Stimulated activated CD4-positive, alpha-beta T cell treated with anti-CD3 and anti-CD28 coated beads, TNF-alpha, amount 100 ng/mL, for 1 hour (primary cell): Measurements from ENCODE around the gene FAM20C.
"Not testable (repeated sequence)": the region's sequence is repeated elsewhere in the genome, so short reads cannot be mapped to it uniquely, and the experiment has no call there.

ENCODE experiments used
- DNase-seq, 3 donors: peaks; one replicate each; pipeline ENCODE4 v3.0.0-alpha.2; 2020; ENCODE audit warnings: low read depth in 3 of 3, low spot score in 1 of 3

Gene FAM20C

DNA sequence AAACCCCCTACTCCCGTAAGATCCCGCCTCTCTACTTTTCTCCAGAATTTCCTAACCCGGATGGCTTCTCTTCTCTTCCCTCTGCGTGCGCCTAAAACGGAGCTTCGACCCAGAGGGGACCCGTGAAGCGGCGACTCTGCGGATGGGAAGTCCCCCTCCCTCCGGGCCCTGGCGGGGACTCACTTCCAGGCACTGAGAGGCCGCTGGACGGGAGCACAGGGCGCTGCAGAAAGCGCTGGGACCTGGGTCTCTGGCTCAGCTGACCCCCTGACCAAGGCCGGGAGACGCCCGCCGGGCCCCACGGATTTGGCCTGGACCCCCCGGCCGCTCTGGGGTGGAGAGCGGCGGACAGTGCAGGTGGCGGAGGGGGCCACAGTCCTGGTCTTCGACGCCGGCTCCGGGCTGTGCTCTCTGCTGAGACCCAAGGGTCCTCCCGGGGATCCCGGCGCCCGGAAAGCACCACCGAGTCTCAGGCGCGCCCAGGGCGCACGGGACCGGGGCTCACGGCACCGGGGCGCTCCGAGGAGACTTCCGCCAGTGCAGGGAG, 96.9 kb downstream of the FAM20C start:
- DNase-seq, result no peak

DNA sequence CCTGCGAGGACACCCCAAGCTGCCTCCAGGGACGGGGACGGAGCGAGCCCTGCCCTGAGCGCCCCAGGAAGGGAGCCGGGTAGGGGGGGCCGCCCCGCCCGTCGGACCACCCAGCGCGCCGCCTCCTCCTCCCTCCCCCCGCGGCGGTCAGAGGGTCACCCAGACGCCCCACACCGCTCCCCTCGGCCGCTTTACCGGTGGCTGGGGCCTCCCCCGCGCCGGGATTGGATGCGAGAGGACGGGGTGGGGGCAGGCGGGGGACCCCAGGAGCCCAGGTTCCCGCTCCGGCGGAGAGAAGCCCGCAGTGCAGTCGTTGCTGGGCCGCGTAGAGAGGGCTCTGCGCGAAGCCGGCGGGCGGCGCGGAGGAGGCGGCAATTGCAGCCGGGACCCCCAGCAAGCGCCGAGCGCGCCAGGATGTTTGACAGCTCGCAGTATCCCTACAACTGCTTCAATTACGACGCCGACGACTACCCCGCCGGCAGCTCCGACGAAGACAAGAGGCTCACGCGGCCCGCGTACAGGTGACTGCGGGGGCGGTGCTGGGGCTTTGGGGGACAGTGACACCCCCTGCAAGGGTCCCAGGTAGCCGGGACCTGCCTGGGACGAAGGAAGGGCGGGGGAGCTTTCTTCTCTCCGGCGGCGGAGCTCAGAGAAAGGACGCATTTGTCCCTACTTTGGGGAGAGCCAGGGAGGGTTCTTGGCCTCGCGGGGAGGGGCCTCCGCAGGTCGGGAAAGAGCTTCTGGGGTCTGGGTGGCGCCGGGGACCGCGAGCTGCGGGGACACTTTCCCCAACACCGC, 97.6 kb downstream of the FAM20C start, which contains the start of gene FOXL3:
FOXL3 (plus strand) TSS at position 415 of the 798 bp plus-strand sequence; CDS start at position 415, 0 bp downstream.
- DNase-seq, result no peak

DNA sequence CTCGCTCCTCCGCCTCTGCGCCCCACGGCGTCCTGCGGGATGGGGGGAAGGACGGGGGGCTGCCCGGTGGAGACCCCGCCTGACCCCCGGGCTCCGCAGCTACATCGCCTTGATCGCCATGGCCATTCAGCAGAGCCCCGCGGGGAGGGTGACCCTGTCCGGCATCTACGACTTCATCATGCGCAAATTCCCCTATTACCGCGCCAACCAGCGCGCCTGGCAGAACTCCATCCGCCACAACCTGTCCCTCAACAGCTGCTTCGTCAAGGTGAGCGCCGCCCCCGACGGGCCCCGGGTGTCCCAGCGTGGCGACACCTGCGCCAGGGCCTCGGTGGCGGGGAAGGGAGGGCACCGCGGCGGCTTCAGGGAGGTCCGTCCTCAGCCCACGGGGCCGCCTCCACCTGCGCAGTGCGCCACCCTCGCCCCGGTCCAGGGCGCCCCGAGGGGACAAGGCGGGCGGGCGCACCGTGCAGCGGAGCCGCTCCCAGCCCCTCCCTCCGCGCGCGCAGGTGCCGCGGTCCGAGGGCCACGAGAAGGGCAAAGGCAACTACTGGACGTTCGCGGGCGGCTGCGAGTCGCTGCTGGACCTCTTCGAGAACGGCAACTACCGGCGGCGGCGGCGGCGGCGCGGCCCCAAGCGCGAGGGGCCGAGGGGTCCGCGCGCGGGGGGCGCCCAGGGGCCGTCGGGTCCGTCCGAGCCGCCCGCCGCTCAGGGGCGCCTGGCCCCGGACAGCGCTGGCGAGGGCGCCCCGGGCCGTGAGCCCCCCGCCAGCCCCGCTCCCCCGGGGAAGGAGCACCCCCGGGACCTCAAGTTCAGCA, 98.4 kb downstream of the FAM20C start:
- no peak for DNase-seq

DNA sequence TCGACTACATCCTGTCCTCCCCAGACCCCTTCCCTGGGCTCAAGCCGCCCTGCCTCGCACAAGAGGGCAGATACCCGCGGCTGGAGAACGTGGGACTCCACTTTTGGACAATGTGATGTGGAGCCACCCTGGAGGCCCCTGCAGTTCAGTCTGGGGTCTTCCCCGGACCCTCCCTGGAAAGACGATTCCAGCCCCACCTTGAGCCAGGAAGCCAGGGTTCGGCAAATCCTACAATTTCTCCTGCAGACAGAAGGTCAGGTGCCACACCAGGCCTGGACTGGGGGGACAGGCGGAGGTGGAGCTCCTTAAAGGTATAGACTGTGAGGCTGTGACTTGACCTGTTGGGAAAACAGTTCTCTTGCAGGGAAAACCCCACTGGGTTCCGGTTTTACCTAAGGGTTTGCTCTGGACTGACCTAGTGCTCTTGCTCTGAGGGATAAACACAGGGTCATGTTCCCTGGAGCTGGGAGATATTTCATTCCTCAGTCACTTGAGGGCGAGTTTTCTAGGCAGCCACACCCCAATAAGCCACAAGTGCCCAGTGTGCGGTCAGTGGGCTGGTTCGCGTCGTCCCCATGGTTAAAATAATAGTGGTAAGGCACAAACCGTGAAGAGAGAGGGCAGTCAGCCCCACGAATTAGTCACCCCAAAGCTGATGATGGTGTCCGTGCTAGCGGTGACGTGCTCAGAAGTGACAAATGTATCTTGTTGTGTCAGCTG, 99.2 kb downstream of the FAM20C start:
- DNase-seq, result no peak

DNA sequence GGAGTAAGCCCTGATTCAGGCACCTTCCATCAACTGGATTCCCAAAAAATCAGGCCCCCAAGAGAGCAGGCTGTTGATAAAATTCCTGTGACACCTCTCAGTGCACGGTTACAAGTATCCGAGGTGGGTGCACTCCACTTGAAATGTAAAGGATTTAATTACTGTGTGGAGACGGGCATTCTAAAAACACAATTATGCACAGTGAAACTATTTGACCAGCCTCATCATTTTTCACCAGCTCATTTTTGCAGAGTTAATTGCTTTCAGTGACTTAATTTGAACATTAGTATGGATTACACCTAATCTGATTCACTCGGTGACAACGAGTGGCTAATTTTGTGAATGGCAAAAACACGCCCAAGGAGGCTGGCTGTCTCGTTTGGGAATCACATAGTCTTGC, 99.9 kb downstream of the FAM20C start:
- DNase-seq, result no peak

DNA sequence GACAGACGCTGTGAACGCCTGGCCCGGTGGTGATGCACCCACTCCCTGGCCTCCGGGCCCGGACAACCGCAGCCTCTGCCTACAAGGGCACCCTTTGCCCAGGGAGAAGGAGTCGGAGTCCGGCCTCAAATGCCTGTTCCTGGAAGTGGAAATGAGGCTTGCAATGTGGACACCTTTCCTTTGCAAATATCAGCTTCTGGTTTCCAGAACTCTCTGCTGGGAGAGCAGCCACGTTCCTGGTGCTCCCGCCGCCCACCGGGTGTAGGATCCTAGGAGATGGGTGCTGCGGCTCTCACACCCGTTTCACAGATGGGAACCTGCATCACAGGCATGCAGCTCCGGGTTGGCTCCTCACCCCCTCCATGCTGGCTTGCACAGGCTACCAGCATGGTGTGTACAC, 100.5 kb downstream of the FAM20C start:
- no peak for DNase-seq

DNA sequence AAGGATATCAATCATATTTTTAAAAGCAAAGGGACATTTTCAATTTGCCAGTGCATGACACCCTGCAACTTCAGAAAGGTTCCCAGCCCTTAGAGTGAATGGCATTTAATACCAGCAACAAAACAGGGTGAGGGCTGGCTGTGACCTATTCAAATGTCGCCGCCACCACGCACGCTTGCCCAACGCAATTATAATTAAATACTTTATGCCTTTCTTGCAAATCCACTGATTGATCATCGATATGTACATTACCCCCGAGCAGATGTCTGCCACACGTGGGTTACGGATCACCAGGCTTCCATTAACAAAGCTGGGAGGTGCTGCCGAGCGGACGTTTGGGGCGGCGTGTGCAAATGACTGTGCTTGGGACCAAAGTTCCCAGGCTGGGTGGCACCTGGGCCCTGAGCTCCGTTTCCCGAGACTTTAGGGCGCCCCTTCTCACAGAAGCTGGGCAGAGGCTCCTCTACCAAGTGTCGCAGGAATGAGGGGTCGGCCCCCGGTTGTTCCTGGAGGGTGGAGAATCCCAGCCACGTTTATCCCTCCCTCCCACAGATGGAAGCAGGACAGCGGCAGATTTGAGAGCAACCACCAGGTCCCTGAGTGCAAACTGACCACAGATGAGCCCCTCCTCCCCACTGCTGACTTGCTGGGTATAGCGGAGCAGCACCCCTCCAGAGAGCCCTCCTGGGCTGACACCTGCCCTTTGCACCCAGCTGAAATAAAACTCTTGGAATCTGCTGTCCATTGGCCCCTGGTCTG, 101.5 kb downstream of the FAM20C start:
- no peak for DNase-seq

DNA sequence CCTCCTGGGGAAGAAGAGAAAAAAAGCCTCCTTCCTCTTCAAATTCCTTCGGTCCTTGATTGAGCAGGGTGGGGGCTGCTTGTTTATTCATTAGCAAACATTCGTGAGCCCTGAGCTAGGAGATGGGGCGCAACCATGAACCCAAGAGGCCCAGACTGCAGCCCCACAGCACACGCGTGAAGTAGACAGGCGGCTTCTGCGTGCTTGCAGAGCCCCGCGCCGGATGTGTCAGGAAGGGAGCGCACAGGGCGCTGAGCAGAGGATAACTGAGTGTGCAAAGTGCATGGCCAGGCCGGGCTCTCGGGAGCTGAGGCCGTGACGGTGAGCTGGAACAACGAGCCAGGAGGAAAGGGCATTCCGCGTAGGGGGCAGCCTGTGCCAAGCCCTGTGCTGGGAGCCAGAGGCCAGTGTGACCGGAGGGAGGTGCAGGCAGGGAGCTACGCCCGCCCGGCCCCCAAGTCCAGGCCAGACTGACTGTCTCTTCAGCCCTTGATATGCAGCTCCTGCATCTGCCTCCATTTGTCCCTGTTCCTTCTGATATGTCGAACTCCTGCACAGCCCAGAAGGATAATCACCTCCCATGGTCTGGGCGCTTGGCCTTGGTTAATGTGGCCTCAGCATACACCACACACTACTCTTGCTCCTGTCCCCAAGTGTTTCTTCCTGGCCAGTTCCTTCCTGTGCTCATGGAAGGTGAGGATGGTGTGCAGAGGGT, 102.2 kb downstream of the FAM20C start:
- DNase-seq, result no peak

DNA sequence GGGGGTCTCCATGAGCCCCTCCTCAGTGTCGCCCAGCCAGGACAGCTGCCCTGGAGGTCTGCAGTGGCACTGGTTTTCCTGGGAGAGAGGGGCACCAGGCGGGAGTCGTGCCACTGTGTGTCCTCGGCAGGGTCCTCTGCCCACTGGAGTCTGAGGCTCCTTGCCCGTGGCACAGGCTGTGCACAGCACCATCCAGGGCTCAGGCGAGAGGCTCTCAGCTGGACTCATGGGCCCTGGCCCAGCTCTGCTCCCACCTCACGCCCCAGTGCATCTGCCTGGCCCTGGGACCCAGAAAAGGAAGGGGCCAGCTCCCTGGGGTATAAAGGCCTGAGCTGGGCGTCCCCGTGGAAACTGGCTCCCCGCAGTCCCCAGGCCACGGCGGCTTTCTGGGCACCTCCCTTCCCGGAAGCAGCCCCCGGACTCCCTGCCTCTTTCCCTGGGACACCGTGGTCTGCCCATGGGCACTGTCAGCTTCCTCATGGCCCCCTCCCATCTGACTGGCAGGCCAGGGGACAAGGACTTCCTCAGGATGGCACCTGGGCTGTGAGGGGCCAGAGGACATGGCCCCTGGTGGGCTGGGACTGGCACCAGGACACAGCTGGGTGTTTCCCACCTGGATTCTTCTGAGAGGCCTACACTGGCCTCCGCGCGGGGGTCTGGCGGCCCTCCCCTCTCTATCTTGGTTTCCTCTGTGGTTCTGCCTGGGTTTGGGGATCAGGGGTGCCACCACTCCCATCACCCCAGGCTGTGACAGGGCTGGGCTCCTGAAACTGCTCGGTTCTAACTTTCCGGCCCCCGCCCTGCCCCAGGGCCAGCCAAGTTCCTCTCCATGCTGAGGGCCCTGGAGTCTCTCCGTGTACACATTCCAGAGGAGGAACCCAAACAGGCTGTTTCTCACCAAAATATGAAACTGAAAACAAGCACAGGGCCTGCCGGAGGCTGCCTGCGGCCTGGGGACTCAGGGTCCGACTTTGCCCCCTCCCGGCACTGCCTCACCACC, 103.1 kb downstream of the FAM20C start:
- DNase-seq, result no peak

DNA sequence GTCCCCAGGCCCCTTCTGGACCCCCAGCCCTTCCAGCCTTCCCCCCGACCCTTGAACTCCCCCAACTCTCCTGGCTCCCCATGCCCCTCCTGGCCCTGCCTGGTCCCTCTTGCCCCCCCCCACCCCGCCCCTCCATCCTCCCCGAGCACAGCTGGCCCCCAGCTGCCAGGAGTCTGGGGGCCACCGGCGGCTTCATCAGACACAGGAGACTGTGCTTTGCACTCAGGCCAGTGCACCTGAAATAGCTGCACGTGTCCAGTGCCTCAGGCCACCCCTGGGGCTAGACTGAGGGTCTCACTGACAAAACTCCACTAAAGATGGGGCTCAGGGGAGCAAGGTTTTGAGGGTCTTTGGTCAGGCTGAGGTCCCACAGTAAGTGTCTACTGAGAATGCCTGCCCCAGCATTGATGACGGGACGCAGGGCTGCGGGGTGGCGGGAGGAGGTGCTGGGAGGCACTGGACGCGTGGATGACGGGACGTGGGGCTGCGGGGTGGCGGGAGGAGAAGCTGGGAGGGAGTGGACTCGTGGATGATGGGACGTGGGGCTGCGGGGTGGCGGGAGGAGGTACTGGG, 104.1 kb downstream of the FAM20C start:
- no peak for DNase-seq

DNA sequence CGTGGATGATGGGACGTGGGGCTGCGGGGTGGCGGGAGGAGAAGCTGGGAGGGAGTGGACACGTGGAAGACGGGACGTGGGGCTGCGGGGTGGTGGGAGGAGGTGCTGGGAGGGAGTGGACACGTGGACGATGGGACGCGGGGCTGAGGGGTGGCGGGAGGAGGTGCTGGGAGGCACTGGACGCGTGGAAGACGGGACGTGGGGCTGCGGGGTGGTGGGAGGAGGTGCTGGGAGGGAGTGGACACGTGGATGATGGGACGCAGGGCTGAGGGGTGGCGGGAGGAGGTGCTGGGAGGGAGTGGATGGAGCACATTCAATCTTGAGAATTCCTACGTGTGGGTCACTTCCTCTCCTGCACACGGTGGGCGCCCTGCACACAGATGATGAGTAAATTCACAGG, 104.8 kb downstream of the FAM20C start:
- DNase-seq, result not testable (repeated sequence)

DNA sequence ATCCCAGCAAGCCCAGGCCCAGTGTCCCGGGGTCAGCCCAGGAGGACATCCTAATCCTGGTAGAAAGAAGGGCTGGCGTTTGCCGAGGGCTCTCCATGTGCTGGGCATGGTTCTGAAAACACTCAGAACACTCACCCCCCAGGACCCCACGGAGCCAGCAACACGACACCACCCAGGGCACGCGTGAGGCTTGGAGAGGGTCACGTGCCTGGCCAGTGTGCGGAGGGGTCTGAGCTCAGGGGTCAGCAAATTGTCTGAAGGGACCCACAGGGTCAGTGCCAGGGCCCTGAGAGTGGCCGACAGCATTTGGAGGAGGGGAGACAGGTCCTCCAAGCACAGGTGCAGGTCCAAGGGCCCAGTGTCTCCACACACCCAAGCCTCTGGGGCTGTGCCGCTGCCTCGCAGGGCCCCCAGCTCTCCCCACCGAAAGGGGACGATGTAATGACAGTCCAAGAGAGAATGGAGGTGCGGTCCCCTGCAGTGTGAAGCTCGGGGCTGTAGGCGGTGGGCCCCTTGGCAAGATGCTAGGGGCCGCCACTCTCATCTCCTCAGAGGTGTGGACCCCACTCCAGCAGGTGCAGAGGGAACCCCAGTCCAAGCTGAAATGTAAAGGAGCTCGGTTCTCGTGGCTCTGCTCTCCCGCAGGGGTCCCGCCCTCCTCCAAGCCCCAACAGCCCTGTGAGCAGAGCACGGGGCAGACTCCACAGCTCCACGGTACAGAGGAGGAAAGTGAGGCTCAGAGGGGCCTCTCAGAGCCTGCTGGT, 105.4 kb downstream of the FAM20C start:
- no peak for DNase-seq

DNA sequence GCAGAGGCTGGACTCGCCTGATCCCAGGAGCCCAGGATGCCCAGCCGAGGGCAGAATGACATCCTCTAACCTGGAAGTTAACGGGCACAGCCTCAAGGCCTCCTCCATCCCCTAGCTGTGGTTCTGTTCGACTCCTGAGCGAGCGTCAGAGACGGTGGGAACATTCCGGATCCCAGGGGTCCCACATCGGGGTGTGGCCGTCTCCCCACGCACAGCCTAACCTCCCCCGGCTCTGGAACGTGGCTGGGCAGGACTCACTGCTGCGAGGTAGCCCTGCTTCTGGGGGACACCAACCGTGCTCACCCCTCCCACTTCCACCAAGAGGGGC, 106.0 kb downstream of the FAM20C start:
- DNase-seq, result no peak

DNA sequence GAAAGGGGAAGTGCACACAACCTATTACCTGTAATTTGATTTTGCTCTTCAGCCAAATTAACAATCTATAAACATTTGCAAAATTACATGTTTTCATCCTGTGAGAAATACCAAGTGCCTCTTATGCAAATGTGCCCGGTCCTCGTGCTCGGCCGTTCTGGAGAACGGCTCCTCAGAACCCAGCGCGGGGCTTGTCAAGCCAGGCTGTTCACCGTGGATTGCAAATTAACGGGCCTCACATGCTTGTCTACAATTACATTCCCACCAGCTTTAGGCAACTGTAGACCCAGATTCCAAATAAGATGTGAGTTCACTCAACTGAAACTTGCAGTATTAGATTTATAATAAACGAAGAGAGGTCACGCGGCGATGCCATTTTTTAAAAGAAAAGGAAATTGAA, 106.4 kb downstream of the FAM20C start:
- DNase-seq, result no peak

DNA sequence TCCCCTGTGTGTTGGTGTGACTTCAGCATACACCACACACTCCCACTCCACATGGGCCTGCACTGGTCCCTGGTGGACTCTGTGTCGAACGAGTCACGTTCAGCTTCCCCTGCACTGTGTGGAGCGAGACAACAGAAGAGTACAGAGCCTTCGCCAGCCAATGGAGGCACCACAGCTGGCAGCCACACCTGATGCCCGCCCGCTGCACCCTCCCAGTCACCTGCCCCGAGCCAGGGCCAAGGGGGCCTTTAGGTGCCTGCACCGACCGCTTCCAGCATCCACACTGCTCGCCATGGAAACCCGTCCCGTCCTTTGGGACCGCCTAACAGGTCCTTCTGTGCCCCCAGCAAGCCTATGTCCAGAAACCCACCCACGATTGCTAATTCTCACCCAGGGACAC, 106.8 kb downstream of the FAM20C start:
- DNase-seq, result no peak

DNA sequence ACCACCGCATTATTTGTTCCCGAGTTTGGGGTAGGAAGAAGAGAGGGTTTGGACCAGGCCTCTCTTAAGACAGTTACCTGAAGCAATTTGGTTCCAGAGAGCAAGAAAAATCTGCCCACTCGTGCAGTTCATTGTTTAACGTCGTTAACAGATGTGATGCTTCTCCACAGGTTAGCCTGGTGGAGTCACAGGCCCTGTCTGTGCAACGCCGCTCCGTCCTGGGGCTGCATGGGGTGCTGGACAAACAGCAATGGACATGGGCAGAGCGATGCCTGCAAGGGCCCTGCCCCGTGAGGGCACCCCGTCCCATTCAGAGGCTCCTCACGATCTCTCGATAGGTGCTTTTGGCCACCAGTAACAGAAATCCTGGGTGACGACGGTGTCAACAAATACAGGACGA, 107.3 kb downstream of the FAM20C start:
- no peak for DNase-seq

DNA sequence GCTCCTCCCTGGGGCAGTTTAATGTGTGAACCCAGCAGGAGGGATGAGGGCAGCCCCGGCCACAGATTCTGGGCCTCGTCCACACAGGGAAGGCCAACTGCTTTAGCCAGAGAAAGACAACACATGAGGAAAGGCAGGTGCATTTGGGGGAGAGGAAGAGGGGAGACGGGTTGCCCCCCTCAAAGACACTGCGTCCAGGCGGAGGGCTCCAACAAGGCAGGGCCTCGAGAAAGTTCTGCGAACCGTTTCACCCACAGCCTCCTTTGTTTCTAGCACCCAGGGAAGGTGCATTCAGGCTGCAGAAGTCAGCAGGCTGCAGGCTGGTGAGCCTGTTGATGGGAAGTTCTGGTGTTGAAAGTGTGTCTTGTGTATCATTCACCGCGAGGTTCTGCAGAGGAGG, 107.7 kb downstream of the FAM20C start:
- no peak for DNase-seq
